Thymus (tissue), 11 donors: ENCODE measurements around the gene RALGAPB. TPM values are rescaled to one million over a fixed set of nuclear protein-coding genes. Genes with fewer than 3 reads are reported as not detected.
"Not testable (repeated sequence)": the region's sequence is repeated elsewhere in the genome, so short reads cannot be mapped to it uniquely, and the experiment has no call there.

ENCODE experiments used
- DNase-seq, 9 donors: peaks; one replicate each; pipeline ENCODE4 v3.0.0-alpha.2; 2013; ENCODE audit warnings: low spot score in 9 of 9, low read depth in 6 of 9, missing footprints in 1 of 9
- H3K27ac ChIP-seq, 2 donors: one replicate each; pipeline ENCODE4 v1.5.1; 2013; ENCODE audit warnings: control low read depth in 1 of 2, low read depth in 1 of 2, low read length in 1 of 2, mild to moderate bottlenecking in 1 of 2, moderate library complexity in 1 of 2
- H3K27me3 ChIP-seq, 2 donors: one replicate each; pipeline ENCODE4 v1.5.1; 2013; ENCODE audit warnings: low read length in 1 of 2; ENCODE audit not compliant: control insufficient read depth in 2 of 2, insufficient read depth in 1 of 2
- H3K36me3 ChIP-seq, 2 donors: one replicate each; pipeline ENCODE4 v1.5.1; 2013; ENCODE audit warnings: low read length in 1 of 2, mild to moderate bottlenecking in 1 of 2, moderate library complexity in 1 of 2; ENCODE audit not compliant: control insufficient read depth in 2 of 2, insufficient read depth in 2 of 2
- H3K4me1 ChIP-seq, 2 donors: one replicate each; pipeline ENCODE4 v1.5.1; 2013; ENCODE audit warnings: low read length in 2 of 2; ENCODE audit not compliant: control insufficient read depth in 2 of 2, insufficient read depth in 2 of 2
- H3K4me3 ChIP-seq, 2 donors: one replicate each; pipeline ENCODE4 v1.5.1; 2013; ENCODE audit warnings: low read length in 2 of 2, control low read depth in 1 of 2, mild to moderate bottlenecking in 1 of 2
- H3K9me3 ChIP-seq, 2 donors: one replicate each; pipeline ENCODE4 v1.5.1; 2013; ENCODE audit warnings: low read length in 1 of 2, mild to moderate bottlenecking in 1 of 2; ENCODE audit not compliant: control insufficient read depth in 2 of 2, insufficient read depth in 1 of 2
- WGBS: extraction: QIAGEN DNeasy Blood & Tissue Kit; methylation state at CpG from one replicate; pipeline ENCODE4 v1.1.7; 2013; 5-methylcytosine and 5-hydroxymethylcytosine counted together
- polyA plus RNA-seq: library from polyadenylated mRNA; stranded (reverse); fragments of 200-250 nt; gene quantifications from one replicate; pipeline ENCODE4 v1.2.3, GENCODE V29; 2013
- total RNA-seq: library from RNA; stranded (reverse); fragments of 120-200 nt; gene quantifications from one replicate; pipeline ENCODE4 v1.2.4, GENCODE V29; 2013
- donor health status: healthy.

RALGAPB gene
- total and polyA plus RNA-seq, 2 donors = 14.4 to 15.2 TPM

DNA sequence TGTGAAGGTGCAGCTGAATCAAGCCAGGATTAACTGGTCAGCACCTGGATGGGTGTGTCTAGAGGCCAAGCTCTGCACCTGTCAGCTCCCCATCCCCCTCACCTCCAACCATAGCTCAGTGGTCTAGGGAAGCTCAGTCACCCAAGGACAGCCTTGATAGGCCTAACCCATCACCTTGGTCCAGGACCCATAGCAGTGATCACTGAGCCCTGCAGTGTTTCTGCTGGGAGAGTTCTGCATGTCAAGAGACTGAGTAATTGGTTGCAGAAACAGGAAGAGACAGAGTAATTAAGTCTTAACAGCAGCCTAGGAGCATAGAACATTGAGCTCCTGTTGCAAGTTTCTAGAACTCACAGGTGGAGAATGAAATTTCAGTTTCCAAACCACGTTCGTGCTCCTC is 18.7 kb upstream of the RALGAPB start:
- H3K4me3 ChIP-seq = no peak overlapping the region
- H3K27me3 ChIP-seq = no peaks in the 10 kb centered on the region
- H3K9me3 ChIP-seq = no peaks in the 10 kb centered on the region
- DNase-seq = no peak
- H3K4me1 ChIP-seq = no peaks in the 10 kb centered on the region
- H3K36me3 ChIP-seq = peaks cover 13 to 18% of the 10 kb centered on the region in 2 donors
- 93% methylated on average over 2 of the region's 2 CpGs for WGBS
- H3K27ac ChIP-seq = no peak overlapping the region

- WGBS = 96% methylated on average over 13 of the region's 13 CpGs
- Histone ChIP-seq H3K36me3 (peaks cover 8 to 11% of the 10 kb centered on the region in 2 donors), H3K9me3 (no peaks in the 10 kb centered on the region), H3K27me3 (no peaks in the 10 kb centered on the region), H3K4me3 (no peak overlapping the region), H3K27ac (no peak overlapping the region), H3K4me1 (no peaks in the 10 kb centered on the region)
- DNase-seq = no peak
These were observed 17.8 kb upstream of the RALGAPB start for GRCh38 chr20:38454556-38455473.

- Histone ChIP-seq H3K27ac (no peak overlapping the region), H3K27me3 (no peaks in the 10 kb centered on the region), H3K4me1 (no peaks in the 10 kb centered on the region), H3K9me3 (no peaks in the 10 kb centered on the region), H3K36me3 (no peaks in the 10 kb centered on the region), H3K4me3 (no peak overlapping the region)
- WGBS = 98% methylated on average over 5 of the region's 5 CpGs
- DNase-seq = no peak
These were observed 14.3 kb upstream of the RALGAPB start for GRCh38 chr20:38458314-38458713.

- Histone ChIP-seq H3K9me3 (no peaks in the 10 kb centered on the region), H3K27me3 (no peaks in the 10 kb centered on the region), H3K36me3 (no peaks in the 10 kb centered on the region), H3K4me1 (no peaks in the 10 kb centered on the region), H3K27ac (no peak overlapping the region), H3K4me3 (no peak overlapping the region)
- WGBS = 83% methylated on average over 5 of the region's 5 CpGs
- DNase-seq = no peak
These were observed 12.5 kb upstream of the RALGAPB start for GRCh38 chr20:38460040-38460623.

DNA sequence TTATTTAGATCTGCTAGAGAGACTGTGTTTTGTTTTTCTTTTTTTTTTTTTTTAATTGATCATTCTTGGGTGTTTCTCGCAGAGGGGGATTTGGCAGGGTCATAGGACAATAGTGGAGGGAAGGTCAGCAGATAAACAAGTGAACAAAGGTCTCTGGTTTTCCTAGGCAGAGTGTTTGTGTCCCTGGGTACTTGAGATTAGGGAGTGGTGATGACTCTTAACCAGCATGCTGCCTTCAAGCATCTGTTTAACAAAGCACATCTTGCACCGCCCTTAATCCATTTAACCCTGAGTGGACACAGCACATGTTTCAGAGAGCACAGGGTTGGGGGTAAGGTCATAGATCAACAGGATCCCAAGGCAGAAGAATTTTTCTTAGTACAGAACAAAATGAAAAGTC is 12.0 kb upstream of the RALGAPB start:
- H3K4me3 ChIP-seq, H3K27ac ChIP-seq, H3K9me3 ChIP-seq, H3K4me1 ChIP-seq, H3K36me3 ChIP-seq, DNase-seq, H3K27me3 ChIP-seq: not testable (repeated sequence)
- WGBS = 77% methylated on average over 1 of the region's 2 CpGs

- H3K4me1 ChIP-seq, H3K27ac ChIP-seq, H3K9me3 ChIP-seq, H3K27me3 ChIP-seq, H3K4me3 ChIP-seq, DNase-seq, H3K36me3 ChIP-seq: not testable (repeated sequence)
- WGBS = over 99% methylated on average over 24 of the region's 33 CpGs
These were observed 11.5 kb upstream of the RALGAPB start for GRCh38 chr20:38461167-38461566.

DNA sequence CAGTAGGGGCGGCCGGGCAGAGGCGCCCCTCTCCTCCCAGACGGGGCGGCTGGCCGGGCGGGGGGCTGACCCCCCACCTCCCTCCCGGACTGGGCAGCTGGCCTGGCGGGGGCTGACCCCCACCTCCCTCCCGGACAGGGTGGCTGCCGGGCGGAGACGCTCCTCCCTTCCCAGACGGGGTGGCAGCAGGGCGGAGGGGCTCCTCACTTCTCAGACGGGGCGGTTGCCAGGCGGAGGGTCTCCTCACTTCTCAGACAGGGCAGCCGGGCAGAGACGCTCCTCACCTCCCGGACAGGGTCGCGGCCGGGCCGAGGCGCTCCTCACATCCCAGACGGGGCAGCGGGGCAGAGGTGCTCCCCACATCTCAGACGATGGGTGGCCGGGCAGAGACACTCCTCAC is 11.1 kb upstream of the RALGAPB start:
- not testable (repeated sequence) for H3K27ac ChIP-seq, H3K36me3 ChIP-seq, H3K4me1 ChIP-seq, H3K4me3 ChIP-seq, DNase-seq, H3K27me3 ChIP-seq, H3K9me3 ChIP-seq
- 92% methylated on average over 30 of the region's 30 CpGs for WGBS

GRCh38 chr20:38466171-38466570 is 6.5 kb upstream of the RALGAPB start:
- Histone ChIP-seq H3K4me1 (no peaks in the 10 kb centered on the region), H3K27ac (no peak overlapping the region), H3K4me3 (no peak overlapping the region), H3K27me3 (no peaks in the 10 kb centered on the region), H3K36me3 (no peaks in the 10 kb centered on the region), H3K9me3 (no peaks in the 10 kb centered on the region)
- 92% methylated on average over 2 of the region's 2 CpGs for WGBS
- no peak for DNase-seq

- peaks cover 0 to 2% of the 10 kb centered on the region in 2 donors for H3K4me1 ChIP-seq
- H3K9me3 ChIP-seq = no peaks in the 10 kb centered on the region
- no peak for DNase-seq
- no peak overlapping the region for H3K27ac ChIP-seq
- 94% methylated on average over 3 of the region's 3 CpGs for WGBS
- no peak overlapping the region for H3K4me3 ChIP-seq
- H3K27me3 ChIP-seq = no peaks in the 10 kb centered on the region
- H3K36me3 ChIP-seq = no peaks in the 10 kb centered on the region
These were observed 5.7 kb upstream of the RALGAPB start for GRCh38 chr20:38466983-38467382.
